Measurements from ENCODE around the gene ALPP. TPM values are rescaled to one million over a fixed set of nuclear protein-coding genes. Genes with fewer than 3 reads are reported as not detected.

The ALPP gene
- total RNA-seq, 2 experiments from 2014 or later = not detected

DNA sequence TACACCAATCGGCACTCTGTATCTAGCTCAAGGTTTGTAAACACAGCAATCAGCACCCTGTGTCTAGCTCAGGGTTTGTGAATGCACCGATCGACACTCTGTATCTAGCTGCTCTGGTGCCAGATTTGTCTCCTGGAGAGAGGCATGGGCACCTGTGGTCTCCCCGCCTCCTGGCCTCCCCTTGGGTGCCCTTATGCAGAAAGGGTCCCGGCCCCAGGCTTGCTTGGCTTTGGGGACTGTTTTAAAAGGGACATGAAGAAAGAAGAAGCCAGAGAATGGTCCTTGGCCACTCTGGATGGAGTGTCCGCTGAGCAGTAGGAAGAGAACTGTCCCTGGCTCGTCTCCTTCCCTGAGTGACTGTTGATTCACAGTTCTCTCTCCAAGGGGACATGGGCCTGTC is 11.5 kb upstream of the ALPP start:
- TF ChIP-seq EZH2phosphoT487 (IDR thresholded peaks at IDR 0.05; ENCODE audit: borderline replicate concordance, low read depth, low read length) = no peak
- TF ChIP-seq, protein P1, sequence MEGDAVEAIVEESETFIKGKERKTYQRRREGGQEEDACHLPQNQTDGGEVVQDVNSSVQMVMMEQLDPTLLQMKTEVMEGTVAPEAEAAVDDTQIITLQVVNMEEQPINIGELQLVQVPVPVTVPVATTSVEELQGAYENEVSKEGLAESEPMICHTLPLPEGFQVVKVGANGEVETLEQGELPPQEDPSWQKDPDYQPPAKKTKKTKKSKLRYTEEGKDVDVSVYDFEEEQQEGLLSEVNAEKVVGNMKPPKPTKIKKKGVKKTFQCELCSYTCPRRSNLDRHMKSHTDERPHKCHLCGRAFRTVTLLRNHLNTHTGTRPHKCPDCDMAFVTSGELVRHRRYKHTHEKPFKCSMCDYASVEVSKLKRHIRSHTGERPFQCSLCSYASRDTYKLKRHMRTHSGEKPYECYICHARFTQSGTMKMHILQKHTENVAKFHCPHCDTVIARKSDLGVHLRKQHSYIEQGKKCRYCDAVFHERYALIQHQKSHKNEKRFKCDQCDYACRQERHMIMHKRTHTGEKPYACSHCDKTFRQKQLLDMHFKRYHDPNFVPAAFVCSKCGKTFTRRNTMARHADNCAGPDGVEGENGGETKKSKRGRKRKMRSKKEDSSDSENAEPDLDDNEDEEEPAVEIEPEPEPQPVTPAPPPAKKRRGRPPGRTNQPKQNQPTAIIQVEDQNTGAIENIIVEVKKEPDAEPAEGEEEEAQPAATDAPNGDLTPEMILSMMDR (conservative IDR thresholded peaks at IDR 0.05; ENCODE audit: low read length) = no peak
- Histone ChIP-seq H3K27ac (ENCODE audit: low read depth, low read length, poor library complexity, severe bottlenecking) (no peak overlapping the region), H3K4me3 (ENCODE audit: low read depth, low read length, poor library complexity, severe bottlenecking) (no peak overlapping the region), H3K9me2 (ENCODE audit: insufficient read depth, low read length) (no peaks in the 10 kb centered on the region), H3K79me2 (ENCODE audit: insufficient read depth, low read depth, low read length) (no peaks in the 10 kb centered on the region), H3K4me1 (ENCODE audit: insufficient read depth, low read length, poor library complexity, severe bottlenecking) (peaks cover 31% of the 10 kb centered on the region), H3K4me2 (ENCODE audit: low read length) (no peak overlapping the region), H2AFZ (ENCODE audit: low read length) (no peak overlapping the region), H3K9me3 (ENCODE audit: low read length) (no peaks in the 10 kb centered on the region), H4K20me1 (ENCODE audit: insufficient read depth, low read length) (no peaks in the 10 kb centered on the region), H3K36me3 (ENCODE audit: insufficient read depth, low read length) (no peaks in the 10 kb centered on the region)
- POLR2A ChIA-PET = no interaction called here
- intact Hi-C loops (cut with micrococcal nuclease; ENCODE audit: unreplicated experiment) = loop anchor here (10.0 kb wide), 1 partner anchor 158 kb away; the partner anchor contains the start of genes CHRND and PRSS56
- no peak for DNase-seq (ENCODE audit: low spot score)
- BruUV-seq (replicated peaks) = no TSS peak
- CTCF ChIA-PET (ENCODE audit: unreplicated experiment) = no interaction called here

DNA sequence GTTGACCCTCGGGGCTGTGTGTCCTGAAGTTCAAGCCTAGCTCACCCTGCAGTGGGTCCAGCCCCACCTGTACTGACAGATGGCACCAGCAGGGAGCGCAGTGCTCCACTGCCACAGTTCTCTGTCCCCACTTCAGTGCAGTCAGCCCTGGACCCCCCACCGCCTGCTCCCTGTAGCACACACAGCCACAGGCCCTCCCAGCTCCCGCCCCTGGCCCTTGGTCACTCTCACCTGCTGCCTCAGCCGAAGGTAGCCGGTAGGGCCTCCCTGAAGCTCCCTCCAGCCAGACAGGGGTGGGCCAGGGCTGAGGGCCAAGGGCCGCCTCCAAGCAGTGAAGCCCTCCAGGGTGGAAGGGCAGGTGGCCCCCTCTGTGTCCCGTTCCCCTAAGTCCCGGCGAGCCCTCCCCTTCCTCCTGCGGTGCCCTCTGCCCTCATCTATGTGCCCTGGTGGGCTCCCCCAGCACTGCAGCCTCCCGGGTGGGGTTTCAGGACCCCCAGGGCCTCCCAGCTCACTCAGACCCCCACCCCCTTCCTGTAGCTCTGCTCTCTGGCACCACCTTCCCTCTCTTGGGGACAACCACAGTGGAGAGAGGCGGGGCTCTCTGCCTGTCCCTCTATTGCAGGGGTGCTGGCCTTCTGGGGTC is 10.8 kb upstream of the ALPP start:
- H4K20me1 ChIP-seq (ENCODE audit: insufficient read depth, low read length) = no peaks in the 10 kb centered on the region
- no peak overlapping the region for H3K4me3 ChIP-seq (ENCODE audit: low read depth, low read length, poor library complexity, severe bottlenecking)
- H3K27ac ChIP-seq (ENCODE audit: low read depth, low read length, poor library complexity, severe bottlenecking) = no peak overlapping the region
- no TSS peak for BruUV-seq (replicated peaks)
- peaks cover 26% of the 10 kb centered on the region for H3K4me1 ChIP-seq (ENCODE audit: insufficient read depth, low read length, poor library complexity, severe bottlenecking)
- intact Hi-C loops (cut with micrococcal nuclease; ENCODE audit: unreplicated experiment) = loop anchor here (10.0 kb wide), 1 partner anchor 157 kb away; the partner anchor contains the start of genes CHRND and PRSS56
- no peaks in the 10 kb centered on the region for H3K36me3 ChIP-seq (ENCODE audit: insufficient read depth, low read length)
- no peaks in the 10 kb centered on the region for H3K79me2 ChIP-seq (ENCODE audit: insufficient read depth, low read depth, low read length)
- H2AFZ ChIP-seq (ENCODE audit: low read length) = no peak overlapping the region
- H3K9me3 ChIP-seq (ENCODE audit: low read length) = no peaks in the 10 kb centered on the region
- CTCF ChIA-PET (ENCODE audit: unreplicated experiment) = no interaction called here
- DNase-seq (ENCODE audit: low spot score) = no peak
- no peaks in the 10 kb centered on the region for H3K9me2 ChIP-seq (ENCODE audit: insufficient read depth, low read length)
- no peak overlapping the region for H3K4me2 ChIP-seq (ENCODE audit: low read length)
- TF ChIP-seq, protein P1 (conservative IDR thresholded peaks at IDR 0.05; ENCODE audit: low read length) = no peak
- TF ChIP-seq EZH2phosphoT487 (IDR thresholded peaks at IDR 0.05; ENCODE audit: borderline replicate concordance, low read depth, low read length) = no peak
- POLR2A ChIA-PET = no interaction called here

DNA sequence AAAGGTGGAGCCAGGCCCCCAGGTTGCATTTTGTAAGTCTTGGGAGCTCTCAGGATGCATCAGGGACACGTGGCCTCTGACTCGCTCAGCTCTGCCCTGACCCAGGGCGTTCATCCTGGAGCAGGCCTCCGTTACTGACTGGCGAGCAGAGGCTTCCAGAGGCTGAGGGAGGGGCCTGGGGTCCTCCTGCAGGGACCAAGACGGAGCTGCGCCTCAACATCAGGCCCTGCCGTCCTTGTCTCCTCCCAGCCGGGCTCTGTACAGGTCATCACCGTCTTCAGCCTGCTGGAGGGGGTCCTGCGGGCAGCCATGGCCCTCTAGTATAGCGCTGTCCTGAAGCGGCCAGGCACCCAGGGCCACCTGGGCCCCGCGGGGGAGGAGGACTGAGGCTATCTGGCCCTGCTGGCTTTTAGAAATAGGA is 10.2 kb upstream of the ALPP start:
- TF ChIP-seq, protein P1 (conservative IDR thresholded peaks at IDR 0.05; ENCODE audit: low read length) = no peak
- TF ChIP-seq EZH2phosphoT487 (IDR thresholded peaks at IDR 0.05; ENCODE audit: borderline replicate concordance, low read depth, low read length) = no peak
- Histone ChIP-seq H3K9me3 (ENCODE audit: low read length) (no peaks in the 10 kb centered on the region), H3K27ac (ENCODE audit: low read depth, low read length, poor library complexity, severe bottlenecking) (no peak overlapping the region), H3K9me2 (ENCODE audit: insufficient read depth, low read length) (no peaks in the 10 kb centered on the region), H2AFZ (ENCODE audit: low read length) (no peak overlapping the region), H3K4me3 (ENCODE audit: low read depth, low read length, poor library complexity, severe bottlenecking) (no peak overlapping the region), H4K20me1 (ENCODE audit: insufficient read depth, low read length) (no peaks in the 10 kb centered on the region), H3K36me3 (ENCODE audit: insufficient read depth, low read length) (no peaks in the 10 kb centered on the region), H3K79me2 (ENCODE audit: insufficient read depth, low read depth, low read length) (no peaks in the 10 kb centered on the region), H3K4me2 (ENCODE audit: low read length) (no peak overlapping the region), H3K4me1 (ENCODE audit: insufficient read depth, low read length, poor library complexity, severe bottlenecking) (peaks cover 20% of the 10 kb centered on the region)
- no TSS peak for BruUV-seq (replicated peaks)
- ChIA-PET POLR2A (no interaction called here), CTCF (ENCODE audit: unreplicated experiment) (no interaction called here)
- no peak for DNase-seq (ENCODE audit: low spot score)
- intact Hi-C loops (cut with micrococcal nuclease; ENCODE audit: unreplicated experiment) = loop anchor here (10.0 kb wide), 1 partner anchor 156 kb away; the partner anchor contains the start of genes CHRND and PRSS56
